ENCODE results near the gene SLC6A3. TPM values are rescaled to one million over a fixed set of nuclear protein-coding genes. Genes with fewer than 3 reads are reported as not detected.
A peak's percentile ranks its signal among the peaks of the same experiment; 100 is the strongest.

SLC6A3 gene
- total and polyA plus RNA-seq, 2 donors (not counting 1 experiment from before 2014, with no cell fraction given): 0.01 to 0.15 TPM

GRCh38 chr5:1345876-1346626, 99.2 kb downstream of the SLC6A3 start:
- peak overlapping the region in 1 of 2 donors; percentile 78 for H3K27ac ChIP-seq (ENCODE audit: low read length in 2 of 2)
- H3K36me3 ChIP-seq (replicated peaks in 1 of 2; ENCODE audit: control extremely low read depth in 1 of 2, control insufficient read depth in 1 of 2, extremely low read depth in 1 of 2, insufficient read depth in 2 of 2, low read length in 1 of 2): peaks cover 0 to 18% of the 10 kb centered on the region in 2 experiments
- peak overlapping the region; percentile 89 for H2AFZ ChIP-seq (ENCODE audit: insufficient read depth, low read depth, low read length, poor library complexity, severe bottlenecking)
- POLR2A ChIA-PET: interaction anchor here (1.8 to 2.2 kb wide), 2 partner anchors 19 to 40 kb away, joined by 5 to 26 read pairs; no protein-coding TSS in a partner anchor
- H3K4me3 ChIP-seq (ENCODE audit: control extremely low read depth in 1 of 5, extremely low read depth in 1 of 5, insufficient read depth in 1 of 5, low read depth in 2 of 5, low read length in 4 of 5): peak overlapping the region in 4 of 5 experiments; percentile 80 to 92 (median 84)
- peak overlapping the region; percentile 84 for H3K4me3 Mint-ChIP-seq
- H3K9me3 Mint-ChIP-seq (ENCODE audit: insufficient read depth): no peaks in the 10 kb centered on the region
- H3K27me3 Mint-ChIP-seq: no peaks in the 10 kb centered on the region
- peaks cover 4% of the 10 kb centered on the region for H4K20me1 ChIP-seq (ENCODE audit: control insufficient read depth, insufficient read depth, low read length, poor library complexity, severe bottlenecking)
- ATAC-seq (ENCODE audit: low read depth) (no peak), DNase-seq (no peak)
- H3K27ac Mint-ChIP-seq: peak overlapping the region; percentile 87
- H3K79me2 ChIP-seq (ENCODE audit: control insufficient read depth, insufficient read depth, low read length): peaks cover 43% of the 10 kb centered on the region
- H3K4me2 ChIP-seq (replicated peaks; ENCODE audit: low read depth, low read length, poor library complexity, severe bottlenecking): peak overlapping the region; percentile 89
- no peak for TF ChIP-seq CTCF (IDR thresholded peaks at IDR 0.05)
- TF ChIP-seq EZH2 (IDR thresholded peaks at IDR 0.05; ENCODE audit: borderline replicate concordance, insufficient read depth, low read depth, low read length, poor library complexity, severe bottlenecking): no peak
- peaks cover 19 to 36% of the 10 kb centered on the region in 2 donors for H3K4me1 ChIP-seq (ENCODE audit: control insufficient read depth in 2 of 2, insufficient read depth in 2 of 2, low read length in 2 of 2)
- no peaks in the 10 kb centered on the region for H3K9me3 ChIP-seq (ENCODE audit: control extremely low read depth in 1 of 3, control insufficient read depth in 2 of 3, insufficient read depth in 1 of 3, low read length in 2 of 3)
- H3K27me3 ChIP-seq (replicated peaks in 1 of 4; ENCODE audit: control extremely low read depth in 1 of 4, control insufficient read depth in 3 of 4, insufficient read depth in 4 of 4, low read length in 3 of 4): no peaks in the 10 kb centered on the region
- 87% methylated on average over 27 of the region's 27 CpGs for WGBS (ENCODE audit: insufficient coverage)
- CTCF ChIA-PET: interaction anchor here (1.8 to 5.6 kb wide), 2 partner anchors 34 to 39 kb away, joined by 5 to 26 read pairs; no protein-coding TSS in a partner anchor
- peaks cover 29% of the 10 kb centered on the region for H3K4me1 Mint-ChIP-seq
- H3K9ac ChIP-seq (ENCODE audit: low read length): peak overlapping the region; percentile 85
- intact Hi-C loops (cut with micrococcal nuclease): loop anchor here (1.0 to 10.0 kb wide), 5 partner anchors 20 to 178 kb away; partner anchors contain the start of gene TERT

Data from B cell (primary cell).